GM18951 (cell line): ENCODE measurements around the gene NCK2.

Experiments
- POLR2A ChIP-seq: IDR thresholded peaks from 4 replicates; pipeline ENCODE4 v1.6.1; 2011; ENCODE audit warnings: mild to moderate bottlenecking; ENCODE audit not compliant: insufficient read length, insufficient read depth; ENCODE audit errors: extremely low read depth
- in situ Hi-C: fragments of 300-500 bp; cut with MboI; formaldehyde crosslinking; loops from one replicate; pipeline ENCODE4 v1.12.0; 2022; ENCODE audit warnings: low sequenced_read_pairs, mixed read lengths, inconsistent platforms; ENCODE audit not compliant: unreplicated experiment

NCK2 gene

DNA sequence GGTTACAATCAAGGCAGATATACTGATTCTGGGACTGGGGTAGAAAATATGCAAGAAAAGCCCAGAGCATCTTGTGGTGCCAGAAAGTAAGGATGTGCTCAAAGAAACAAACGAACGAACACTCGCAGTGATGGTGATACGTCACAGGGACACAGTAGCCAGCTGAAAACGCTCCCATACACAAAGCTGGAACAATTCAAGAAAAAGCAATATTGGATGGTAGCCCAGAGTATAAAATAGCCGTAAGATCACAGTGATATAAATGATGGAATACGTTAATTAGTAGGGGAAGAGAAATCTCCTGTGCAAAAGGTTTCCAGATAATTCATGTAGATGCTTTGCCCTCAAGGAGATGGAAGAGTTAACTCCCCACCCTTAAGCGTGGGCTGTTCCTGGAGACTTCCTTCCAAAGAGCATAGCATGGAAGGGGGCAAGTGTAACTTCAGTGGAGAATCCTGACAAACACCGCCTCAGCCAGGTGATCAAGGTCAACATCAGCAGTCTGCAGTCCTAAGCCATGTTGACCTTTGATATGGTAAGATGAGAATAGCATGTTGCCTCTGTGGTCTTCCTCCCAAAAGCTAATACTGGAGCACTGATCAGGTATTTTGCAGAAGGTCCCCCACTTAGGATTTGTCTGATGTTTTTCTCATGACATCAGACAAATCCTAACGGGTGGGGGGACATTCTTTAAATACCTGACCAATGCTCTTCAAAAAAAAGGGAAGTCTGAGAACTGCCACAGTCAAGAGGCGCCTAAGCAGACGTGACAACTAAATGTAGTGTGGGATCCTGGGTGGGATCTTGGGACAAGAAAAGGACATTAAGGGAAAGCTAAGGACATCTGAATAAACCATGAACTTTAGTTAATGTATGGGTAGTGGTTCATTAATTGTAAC, 99.0 kb downstream of the NCK2 start:
- TF ChIP-seq POLR2A: no peak
- in situ Hi-C loops: no loop called here

DNA sequence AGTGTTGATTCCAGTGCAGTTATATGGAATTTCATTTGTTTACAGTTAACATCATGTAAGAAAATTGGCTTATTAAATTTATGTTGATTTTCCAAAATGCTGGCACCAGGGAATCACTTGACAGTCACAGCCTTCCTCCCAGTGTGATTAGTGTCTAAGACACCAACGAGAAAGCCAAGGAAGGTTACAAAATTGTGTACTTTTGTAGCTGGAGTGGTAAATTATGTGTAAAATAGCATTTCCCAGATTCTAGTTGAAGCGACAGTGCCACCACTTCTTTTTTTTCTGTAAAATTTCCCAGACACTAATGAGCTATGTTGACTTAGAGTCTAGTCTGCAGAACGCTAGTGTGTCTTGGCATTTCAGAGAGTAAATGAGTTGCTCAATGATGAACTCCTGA, 101.3 kb downstream of the NCK2 start:
- no peak for TF ChIP-seq POLR2A
- in situ Hi-C loops: no loop called here

DNA sequence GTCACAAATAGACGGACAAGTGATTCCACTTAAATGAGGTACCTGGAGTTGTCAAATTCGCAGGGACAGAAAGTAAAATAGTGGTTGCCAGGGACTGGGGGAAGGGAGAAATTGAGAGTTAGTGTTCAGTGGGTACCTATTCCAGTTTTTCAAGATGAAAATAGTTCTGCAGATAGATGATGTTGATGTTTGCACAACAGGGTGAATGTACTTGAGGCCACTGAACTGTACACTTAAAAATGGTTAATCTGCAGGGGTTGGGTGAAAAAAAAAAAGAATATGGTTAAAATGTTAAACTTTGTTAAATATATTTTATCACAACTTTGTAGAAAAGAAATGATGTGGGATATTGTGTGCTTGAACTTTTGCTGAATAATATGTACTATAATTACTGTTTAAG, 102.3 kb downstream of the NCK2 start:
- in situ Hi-C loops: no loop called here
- no peak for TF ChIP-seq POLR2A

DNA sequence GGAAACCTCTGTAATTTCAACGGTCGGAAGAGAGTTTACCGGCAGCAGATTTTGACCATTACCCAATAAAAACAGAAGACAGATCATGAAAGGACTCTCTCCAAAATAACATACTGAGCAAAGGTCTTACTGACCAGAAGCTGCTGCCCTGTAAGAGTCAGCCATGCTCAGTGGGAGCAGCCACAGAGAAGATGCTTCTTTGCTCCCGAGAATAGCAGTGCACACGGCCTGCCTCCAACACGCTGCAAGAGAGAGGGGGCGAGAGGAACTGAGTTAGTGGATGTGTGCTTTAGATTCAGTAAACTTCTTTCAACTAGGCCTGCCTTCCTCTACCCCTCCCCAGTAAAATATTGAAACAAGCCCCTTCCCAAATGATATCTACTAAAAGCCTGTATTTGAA, 103.7 kb downstream of the NCK2 start:
- in situ Hi-C loops: no loop called here

DNA sequence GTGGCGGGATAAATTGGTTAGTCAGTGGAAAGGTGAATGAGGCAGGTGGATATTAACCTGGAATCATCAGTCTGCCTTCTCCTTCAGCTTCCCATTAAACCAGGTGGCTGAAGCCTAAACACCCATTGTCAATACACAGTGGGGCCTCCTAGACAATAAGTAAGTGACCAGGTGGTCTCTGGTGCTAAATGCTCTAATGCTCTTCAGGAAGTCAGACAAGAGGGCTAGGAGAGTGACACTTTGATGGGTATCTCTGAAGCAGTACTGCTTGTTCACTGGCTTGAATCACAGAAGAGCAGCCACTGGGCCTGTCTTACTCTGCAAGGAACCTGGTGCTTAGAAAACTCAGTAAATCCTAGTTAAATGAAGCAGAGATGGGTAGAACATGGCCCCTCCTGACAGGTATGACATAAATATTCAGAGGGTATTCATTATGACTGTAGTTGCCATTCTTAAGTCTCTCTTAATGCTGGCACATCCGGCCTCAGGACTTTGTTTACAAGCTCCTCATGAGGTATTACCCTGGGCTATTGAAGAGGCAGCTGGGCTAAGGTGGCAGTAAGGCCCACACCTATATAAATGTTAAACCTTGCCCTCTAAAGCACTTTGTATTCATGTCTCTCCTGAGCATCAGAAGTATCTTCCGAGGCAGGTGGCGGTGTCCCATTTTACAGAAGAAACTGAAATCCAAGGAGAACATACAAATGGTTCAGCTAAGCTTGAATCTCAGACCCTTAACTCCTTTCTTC, 104.9 kb downstream of the NCK2 start:
- in situ Hi-C loops: no loop called here
- no peak for TF ChIP-seq POLR2A

More for the DNA sequence above, 103.7 kb downstream of the NCK2 start:
- no peak for TF ChIP-seq POLR2A

DNA sequence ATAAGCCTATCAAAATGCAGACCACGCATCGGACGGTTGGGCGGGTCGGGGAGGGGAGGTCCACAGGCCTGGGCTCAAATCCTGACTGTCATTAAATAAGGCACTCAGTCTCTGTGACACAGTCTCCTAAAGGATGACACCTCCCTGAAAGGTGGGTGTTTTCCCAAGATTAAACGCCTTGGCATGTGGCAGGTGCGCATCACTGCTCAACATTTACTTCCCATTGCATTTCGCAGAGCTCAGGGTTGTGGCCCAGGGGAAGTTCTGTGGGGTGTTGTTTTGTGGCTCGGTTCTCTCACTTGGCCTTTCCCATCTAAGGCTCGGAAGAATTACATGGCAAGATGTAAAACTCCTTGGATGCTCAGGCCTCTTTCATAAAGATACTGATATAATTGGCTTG, 107.4 kb downstream of the NCK2 start:
- TF ChIP-seq POLR2A: no peak
- in situ Hi-C loops: no loop called here

DNA sequence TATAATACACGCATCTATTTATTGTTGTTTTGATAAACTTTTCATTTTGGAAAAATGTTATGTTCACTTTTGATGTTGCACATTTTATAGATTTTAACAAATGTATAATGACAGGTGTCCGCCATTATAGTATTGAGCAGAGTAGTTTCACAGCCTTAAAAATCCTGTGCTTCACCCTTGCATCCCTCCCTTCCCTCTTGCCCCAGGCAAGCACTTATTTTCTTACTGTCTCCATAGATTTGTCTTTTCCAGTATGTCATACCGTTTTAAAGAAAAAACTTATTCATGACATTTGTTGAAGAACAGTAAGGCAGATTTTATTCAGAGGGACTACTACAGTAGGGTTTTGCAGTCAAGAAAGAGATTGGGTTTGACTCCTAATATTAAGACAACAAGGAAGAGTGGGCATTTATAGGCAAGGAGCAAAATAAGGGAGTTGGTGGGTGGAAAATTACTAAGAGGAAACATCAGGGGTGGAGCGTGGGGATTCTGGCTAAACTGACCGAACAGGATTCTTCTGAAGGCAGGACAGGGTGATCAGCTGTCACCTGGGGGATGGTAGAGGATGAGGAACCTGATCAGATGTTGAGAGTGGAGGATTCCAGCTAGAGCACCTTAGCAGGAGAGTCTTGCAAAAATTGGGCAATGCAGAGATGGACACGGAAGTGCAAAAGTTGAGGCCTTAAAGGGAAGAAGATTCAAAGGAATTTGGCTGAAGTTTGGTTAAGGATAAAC, 108.8 kb downstream of the NCK2 start:
- in situ Hi-C loops: no loop called here

DNA sequence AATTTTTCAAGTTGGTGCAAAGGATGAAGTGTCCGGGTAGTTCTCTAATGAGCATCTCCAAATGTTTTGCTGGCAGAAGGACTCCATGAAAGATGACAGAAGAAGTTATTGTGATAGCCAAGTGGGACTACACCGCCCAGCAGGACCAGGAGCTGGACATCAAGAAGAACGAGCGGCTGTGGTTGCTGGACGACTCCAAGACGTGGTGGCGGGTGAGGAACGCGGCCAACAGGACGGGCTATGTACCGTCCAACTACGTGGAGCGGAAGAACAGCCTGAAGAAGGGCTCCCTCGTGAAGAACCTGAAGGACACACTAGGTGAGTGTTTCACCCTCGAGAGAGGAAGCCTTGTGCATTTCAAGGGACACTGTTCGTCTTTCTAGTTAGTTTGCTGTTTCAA, 110.3 kb downstream of the NCK2 start:
- TF ChIP-seq POLR2A: no peak
- in situ Hi-C loops: no loop called here

More for the DNA sequence above, 108.8 kb downstream of the NCK2 start:
- no peak for TF ChIP-seq POLR2A

DNA sequence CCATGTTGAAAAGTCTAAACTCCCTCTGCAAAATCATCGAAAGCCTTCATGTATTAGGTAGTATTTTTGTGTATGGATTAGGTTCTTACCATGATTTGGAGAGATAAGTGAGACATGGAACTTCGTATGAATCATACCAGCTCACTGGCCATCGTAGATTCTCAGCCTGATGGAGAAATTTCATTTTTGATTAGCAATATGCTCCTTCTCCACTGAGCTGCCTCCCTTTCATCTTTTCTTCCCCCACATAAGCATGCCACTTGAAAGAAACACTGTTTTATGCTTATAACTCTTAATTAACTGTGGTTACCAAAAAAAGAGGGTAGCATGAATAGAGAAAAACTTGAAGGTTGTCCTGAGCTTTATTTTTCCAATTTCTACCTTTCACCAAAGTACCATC, 111.9 kb downstream of the NCK2 start:
- in situ Hi-C loops: no loop called here
- no peak for TF ChIP-seq POLR2A

DNA sequence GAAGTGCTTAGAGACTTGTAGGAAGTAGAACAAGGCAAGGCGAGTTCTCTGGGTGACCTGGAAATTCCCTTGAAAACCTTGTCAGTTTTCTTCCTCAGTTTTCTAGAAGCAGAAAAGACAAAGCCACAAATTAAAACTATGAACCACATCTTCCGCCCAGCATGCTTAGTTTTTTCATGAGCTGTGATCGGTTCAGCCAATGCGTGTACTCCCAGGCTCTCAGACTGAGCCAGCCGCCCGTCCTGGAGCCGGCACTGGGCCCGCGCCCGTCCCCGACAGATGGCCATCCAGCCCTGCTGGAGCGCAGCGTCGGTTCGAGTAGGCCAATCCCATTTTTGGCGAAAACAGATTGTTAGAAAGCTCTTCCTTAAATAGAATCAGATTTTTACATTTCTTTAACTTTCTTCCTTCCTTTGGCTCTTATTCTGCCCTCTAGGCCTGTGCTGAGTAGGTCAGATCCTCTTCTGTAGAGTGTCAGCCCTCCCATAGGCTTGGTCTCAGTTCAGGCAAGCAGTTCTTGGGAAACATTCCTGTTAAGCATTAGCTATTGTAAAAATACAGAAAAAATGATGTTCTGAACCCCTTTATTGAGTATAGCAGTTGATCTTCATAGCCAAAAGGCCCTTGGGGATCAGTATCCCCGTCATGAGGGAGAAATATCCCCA, 112.5 kb downstream of the NCK2 start:
- in situ Hi-C loops: no loop called here
- TF ChIP-seq POLR2A: no peak

DNA sequence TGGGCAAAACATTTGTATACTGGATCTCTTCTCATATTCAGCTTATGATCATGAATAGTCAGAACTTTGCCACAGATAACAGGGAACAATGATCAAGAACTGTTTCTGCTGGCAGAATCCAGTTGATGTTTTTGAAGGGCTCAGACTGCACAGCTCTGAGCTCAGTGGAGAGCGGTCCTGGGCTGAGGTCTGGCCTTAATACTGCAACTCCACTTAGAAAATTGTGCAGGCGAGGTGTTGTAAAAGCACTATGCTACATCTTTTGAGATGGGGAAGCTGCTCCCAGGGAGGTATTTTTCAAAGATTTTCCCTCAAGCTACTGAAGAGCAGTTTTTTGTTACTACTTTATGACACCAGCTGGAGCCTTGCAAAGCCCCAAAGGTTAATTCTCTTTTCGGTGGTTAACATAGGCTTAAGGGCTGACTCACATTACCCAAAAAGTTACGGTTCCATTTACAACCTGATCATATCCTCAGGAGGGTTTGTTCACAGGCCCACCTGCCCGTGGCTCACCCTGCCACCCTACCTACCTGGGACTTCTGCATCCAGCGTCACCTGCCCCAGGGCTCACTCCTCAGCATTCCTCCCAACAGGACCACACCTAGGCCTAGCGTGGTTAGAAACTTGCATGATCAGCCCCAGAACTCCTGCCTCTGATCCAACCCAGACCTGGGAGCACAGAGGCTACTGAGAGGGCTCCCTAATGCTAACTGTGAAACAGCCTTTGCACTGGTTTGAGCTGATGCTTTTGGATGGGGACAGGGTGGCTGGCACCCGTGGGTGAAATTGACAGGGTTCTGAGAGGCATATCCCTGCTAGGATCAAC, 114.4 kb downstream of the NCK2 start:
- TF ChIP-seq POLR2A: no peak
- in situ Hi-C loops: no loop called here

DNA sequence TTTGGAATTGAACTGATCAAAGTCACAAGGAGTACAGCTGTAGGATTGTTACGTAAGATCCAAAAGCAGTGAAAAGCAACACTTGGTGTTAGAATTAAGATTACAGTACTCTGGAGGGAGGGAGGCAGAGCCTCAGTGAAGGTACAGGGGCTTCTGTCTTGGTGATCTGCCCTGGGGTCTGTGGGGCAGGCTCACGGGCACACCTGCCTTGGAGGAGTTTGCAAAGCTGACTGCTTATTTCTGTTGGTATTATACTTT, 114.9 kb downstream of the NCK2 start:
- no peak for TF ChIP-seq POLR2A
- in situ Hi-C loops: no loop called here

DNA sequence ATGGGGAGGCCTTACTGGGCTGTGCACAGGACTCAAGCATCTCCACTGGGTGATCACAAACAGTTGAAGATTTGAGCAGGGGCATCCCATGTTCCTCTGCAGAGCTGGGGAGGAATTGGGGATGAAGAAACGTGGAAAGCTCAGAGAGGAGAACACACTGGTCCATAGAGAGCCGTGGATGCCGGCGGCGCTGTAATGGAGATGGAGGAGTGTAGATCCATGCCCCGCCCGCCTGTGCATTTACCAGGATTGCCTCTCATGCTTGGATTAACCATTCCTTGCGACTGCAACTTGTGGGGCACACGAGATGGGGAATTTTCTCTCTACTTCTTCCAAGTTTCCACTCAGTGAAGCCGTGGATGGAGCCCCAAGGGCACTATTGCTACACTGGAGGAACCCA, 115.9 kb downstream of the NCK2 start:
- TF ChIP-seq POLR2A: no peak
- in situ Hi-C loops: no loop called here

DNA sequence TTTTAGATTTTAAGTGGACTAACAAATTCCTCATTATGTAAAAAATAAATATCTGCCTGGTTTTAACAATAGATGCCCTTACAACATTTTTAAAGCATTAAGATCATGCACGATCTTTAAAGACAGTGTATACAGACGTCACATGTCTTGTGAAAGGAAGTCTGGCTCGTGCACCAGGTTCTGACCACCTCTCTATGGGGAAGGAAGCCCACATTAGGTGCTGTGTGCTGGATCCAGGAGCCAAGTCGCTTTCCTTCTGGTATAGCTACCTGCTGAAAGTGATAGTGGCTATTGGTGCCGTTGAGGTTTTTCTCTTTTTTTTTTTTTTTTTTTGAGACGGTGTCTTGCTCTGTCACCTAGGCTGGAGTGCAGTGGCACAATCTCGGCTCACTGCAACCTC, 116.5 kb downstream of the NCK2 start:
- in situ Hi-C loops: no loop called here
- TF ChIP-seq POLR2A: no peak
